H9 (cell line): Measurements from ENCODE around the gene XPR1. TPM values are rescaled to one million over a fixed set of nuclear protein-coding genes. Genes with fewer than 3 reads are reported as not detected.

ENCODE experiments used
- DNase-seq: peaks from one replicate; pipeline ENCODE4 v3.0.0-alpha.2; 2017
- H2AFZ ChIP-seq: one replicate; pipeline ENCODE4 v1.6.1; 2013; ENCODE audit warnings: mild to moderate bottlenecking, low read length, control low read depth, moderate library complexity
- H2AK5ac ChIP-seq: 2 replicates; pipeline ENCODE4 v1.6.1; 2013; ENCODE audit warnings: low read length, control low read depth, mixed read lengths; ENCODE audit not compliant: insufficient read length
- H2BK120ac ChIP-seq: one replicate; pipeline ENCODE4 v1.6.1; 2013; ENCODE audit warnings: low read depth, mild to moderate bottlenecking, low read length, control low read depth, inconsistent platforms; ENCODE audit not compliant: poor library complexity, severe bottlenecking
- H2BK12ac ChIP-seq: 2 replicates; pipeline ENCODE4 v1.6.1; 2013; ENCODE audit warnings: low read length, control low read depth, mixed read lengths, low read depth; ENCODE audit not compliant: insufficient read length
- H2BK15ac ChIP-seq: 2 replicates; pipeline ENCODE4 v1.6.1; 2013; ENCODE audit warnings: low read depth, low read length, control low read depth
- H2BK20ac ChIP-seq: one replicate; pipeline ENCODE4 v1.6.1; 2013; ENCODE audit warnings: low read depth, mild to moderate bottlenecking, low read length, control low read depth, inconsistent platforms; ENCODE audit not compliant: poor library complexity, severe bottlenecking
- H2BK5ac ChIP-seq: 2 replicates; pipeline ENCODE4 v1.6.1; 2013; ENCODE audit warnings: low read length, control low read depth, mixed read lengths; ENCODE audit not compliant: insufficient read length
- H3K14ac ChIP-seq: 2 replicates; pipeline ENCODE4 v1.6.1; 2013; ENCODE audit warnings: low read length, control low read depth; ENCODE audit not compliant: insufficient read depth
- H3K18ac ChIP-seq: 2 replicates; pipeline ENCODE4 v1.6.1; 2013; ENCODE audit warnings: low read depth, mild to moderate bottlenecking, mixed read lengths, low read length, control low read depth; ENCODE audit not compliant: insufficient read length
- H3K23ac ChIP-seq: 2 replicates; pipeline ENCODE4 v1.6.1; 2013; ENCODE audit warnings: low read length, control low read depth, mixed read lengths, low read depth; ENCODE audit not compliant: insufficient read length
- H3K23me2 ChIP-seq: 2 replicates; pipeline ENCODE4 v1.6.1; 2013; ENCODE audit warnings: low read depth, mild to moderate bottlenecking, mixed read lengths, low read length, control low read depth; ENCODE audit not compliant: insufficient read length, poor library complexity, severe bottlenecking
- H3K27ac ChIP-seq: 2 replicates; pipeline ENCODE4 v1.5.1; 2013; ENCODE audit warnings: low read length, control low read depth, mixed read lengths, low read depth; ENCODE audit not compliant: insufficient read length
- H3K27me3 ChIP-seq: 2 replicates; pipeline ENCODE4 v1.6.1; 2013; ENCODE audit warnings: low read length, control low read depth, inconsistent platforms; ENCODE audit not compliant: insufficient read depth
- H3K4ac ChIP-seq: 2 replicates; pipeline ENCODE4 v1.6.1; 2013; ENCODE audit warnings: low read depth, mild to moderate bottlenecking, control low read depth, inconsistent platforms, low read length, moderate library complexity
- H3K4me1 ChIP-seq: 2 replicates; pipeline ENCODE4 v1.6.1; 2013; ENCODE audit warnings: low read length, control low read depth, inconsistent platforms; ENCODE audit not compliant: insufficient read depth
- H3K4me2 ChIP-seq: 2 replicates; pipeline ENCODE4 v1.6.1; 2013; ENCODE audit warnings: low read length, control low read depth, mixed read lengths; ENCODE audit not compliant: insufficient read length, insufficient read depth
- H3K56ac ChIP-seq: 2 replicates; pipeline ENCODE4 v1.6.1; 2013; ENCODE audit warnings: low read depth, mild to moderate bottlenecking, mixed read lengths, low read length, control low read depth; ENCODE audit not compliant: insufficient read length
- H3K79me1 ChIP-seq: 2 replicates; pipeline ENCODE4 v1.6.1; 2013; ENCODE audit warnings: low read depth, mild to moderate bottlenecking, moderate library complexity, low read length, control low read depth, inconsistent platforms; ENCODE audit not compliant: insufficient read depth, poor library complexity, severe bottlenecking
- H3K79me2 ChIP-seq: 2 replicates; pipeline ENCODE4 v1.6.1; 2013; ENCODE audit warnings: low read length, control low read depth, inconsistent platforms; ENCODE audit not compliant: insufficient read depth
- H3K9ac ChIP-seq: 2 replicates; pipeline ENCODE4 v1.6.1; 2013; ENCODE audit warnings: low read length, control low read depth, mixed read lengths; ENCODE audit not compliant: insufficient read length; ENCODE audit errors: extremely low read depth
- H3K9me3 ChIP-seq: one replicate; pipeline ENCODE4 v1.6.1; 2013; ENCODE audit warnings: low read depth, low read length, inconsistent platforms; ENCODE audit not compliant: control insufficient read depth
- H3T11ph ChIP-seq: one replicate; pipeline ENCODE4 v1.6.1; 2013; ENCODE audit warnings: mild to moderate bottlenecking, low read length, control low read depth, inconsistent platforms
- H4K20me1 ChIP-seq: one replicate; pipeline ENCODE4 v1.6.1; 2013; ENCODE audit not compliant: control insufficient read depth, insufficient read length, insufficient read depth
- H4K5ac ChIP-seq: 2 replicates; pipeline ENCODE4 v1.6.1; 2013; ENCODE audit warnings: low read depth, mild to moderate bottlenecking, mixed read lengths, low read length, control low read depth; ENCODE audit not compliant: insufficient read length
- H4K8ac ChIP-seq: replicated peaks from 2 replicates; pipeline ENCODE4 v1.6.1; 2013; ENCODE audit warnings: low read length, control low read depth, mixed read lengths, low read depth; ENCODE audit not compliant: insufficient read length
- H4K91ac ChIP-seq: 2 replicates; pipeline ENCODE4 v1.6.1; 2013; ENCODE audit warnings: low read depth, mild to moderate bottlenecking, moderate library complexity, mixed read lengths, low read length, control low read depth; ENCODE audit not compliant: insufficient read length
- H3K27ac Mint-ChIP-seq, 3 experiments: 2 replicates in 2 of 3; 3 replicates in 1 of 3; pipeline ENCODE4 v1.8.0; 2020 to 2021; ENCODE audit warnings: mixed read lengths in 3 of 3, mild to moderate bottlenecking in 1 of 3, moderate library complexity in 1 of 3
- H3K27me3 Mint-ChIP-seq: 2 replicates; pipeline ENCODE4 v1.8.0; 2021; ENCODE audit warnings: low read depth, mild to moderate bottlenecking, moderate library complexity, mixed read lengths
- H3K36me3 Mint-ChIP-seq, 3 experiments: 2 replicates in 2 of 3; 3 replicates in 1 of 3; pipeline ENCODE4 v1.8.0; 2020 to 2021; ENCODE audit warnings: low read depth in 3 of 3, mixed read lengths in 3 of 3; ENCODE audit not compliant: insufficient read depth in 1 of 3
- H3K4me1 Mint-ChIP-seq, 2 experiments: 2 replicates each; pipeline ENCODE4 v1.8.0; 2020; ENCODE audit warnings: mixed read lengths in 2 of 2
- H3K4me3 Mint-ChIP-seq, 2 experiments: 2 replicates in 1 of 2; 3 replicates in 1 of 2; pipeline ENCODE4 v1.8.0; 2020 to 2021; ENCODE audit warnings: mild to moderate bottlenecking in 2 of 2, mixed read lengths in 2 of 2, moderate library complexity in 1 of 2
- H3K9me3 Mint-ChIP-seq, 2 experiments: 2 replicates in 1 of 2; 3 replicates in 1 of 2; pipeline ENCODE4 v1.8.0; 2020; ENCODE audit warnings: mild to moderate bottlenecking in 2 of 2, mixed read lengths in 2 of 2, moderate library complexity in 1 of 2
- WGBS: extraction: QIAGEN DNeasy Blood & Tissue Kit; methylation state at CpG from one replicate; pipeline ENCODE4 v1.1.7; 2013; ENCODE audit warnings: missing lambda C conversion rate, low lambda C conversion rate, mixed read lengths; ENCODE audit not compliant: insufficient read length; ENCODE audit errors: extremely low coverage; 5-methylcytosine and 5-hydroxymethylcytosine counted together
- total RNA-seq: library from RNA; stranded (reverse); gene quantifications from 2 replicates; pipeline ENCODE4 v1.2.1, GENCODE V29; 2021
- TF ChIP-seq, protein P1 (sequence below): fragments of 200-600 bp; sonication (generic); conservative IDR thresholded peaks from 3 replicates; pipeline ENCODE4 v1.8.0; 2021; ENCODE audit warnings: antibody characterized with exemption, mild to moderate bottlenecking

Gene XPR1
- total RNA-seq, 1 experiment from 2014 or later, result 34.1 TPM

DNA sequence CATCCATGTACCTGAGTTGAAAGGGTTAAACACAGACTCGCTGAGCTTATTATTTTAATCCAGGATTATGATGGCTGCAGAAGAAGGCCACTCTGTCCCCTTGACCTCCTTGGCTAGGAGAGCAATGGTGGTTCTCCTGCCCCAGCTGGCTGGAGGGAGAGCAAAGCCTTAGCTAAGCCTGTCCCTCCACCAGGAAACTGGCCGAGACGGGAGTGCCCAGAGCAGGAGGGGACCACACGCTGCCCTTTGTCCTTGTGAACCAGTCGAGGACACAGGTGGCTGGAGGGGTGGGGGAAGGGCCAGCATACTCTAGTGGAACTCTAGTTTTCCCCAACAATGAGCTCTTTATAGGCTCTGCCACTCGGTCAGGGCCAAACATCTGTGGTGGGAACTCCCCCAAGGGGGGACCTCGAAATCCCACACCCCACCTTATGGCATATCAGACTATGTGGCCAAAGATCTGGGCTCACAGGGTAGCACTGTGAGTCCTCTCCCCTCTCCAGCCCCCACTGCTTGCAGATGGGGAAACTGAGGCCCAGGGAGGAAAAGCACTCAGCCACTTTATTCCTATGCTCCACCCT, 293.7 kb downstream of the XPR1 start:
- Histone ChIP-seq H3K79me1 (no peaks in the 10 kb centered on the region), H3K56ac (no peak overlapping the region), H3K18ac (peak overlapping the region; percentile 11), H2AFZ (no peak overlapping the region), H3K23me2 (peaks cover 6% of the 10 kb centered on the region), H2BK20ac (no peak overlapping the region), H4K8ac (no peak overlapping the region), H2BK12ac (no peak overlapping the region), H3T11ph (no peak overlapping the region), H2BK120ac (no peak overlapping the region), H4K5ac (no peak overlapping the region), H3K23ac (no peak overlapping the region), H3K9ac (no peak overlapping the region), H3K14ac (no peak overlapping the region), H4K20me1 (no peaks in the 10 kb centered on the region), H4K91ac (no peak overlapping the region), H2AK5ac (no peak overlapping the region), H3K27ac (no peak overlapping the region), H3K9me3 (no peaks in the 10 kb centered on the region), H3K4ac (no peak overlapping the region), H2BK15ac (no peak overlapping the region), H3K4me1 (peaks cover 27% of the 10 kb centered on the region; the same call in 1 of the 2 replicates), H2BK5ac (no peak overlapping the region), H3K79me2 (no peaks in the 10 kb centered on the region), H3K27me3 (no peaks in the 10 kb centered on the region), H3K4me2 (peak overlapping the region; percentile 16)
- H3K4me1 Mint-ChIP-seq, result peaks cover 66 to 74% of the 10 kb centered on the region in 2 experiments
- peaks cover 2% of the 10 kb centered on the region; the same call in 1 of the 2 replicates for H3K27me3 Mint-ChIP-seq
- H3K36me3 Mint-ChIP-seq, result peaks cover 0 to 6% (median 0%) of the 10 kb centered on the region in 3 experiments; a peak in 1 of 7 replicates
- TF ChIP-seq, protein P1, sequence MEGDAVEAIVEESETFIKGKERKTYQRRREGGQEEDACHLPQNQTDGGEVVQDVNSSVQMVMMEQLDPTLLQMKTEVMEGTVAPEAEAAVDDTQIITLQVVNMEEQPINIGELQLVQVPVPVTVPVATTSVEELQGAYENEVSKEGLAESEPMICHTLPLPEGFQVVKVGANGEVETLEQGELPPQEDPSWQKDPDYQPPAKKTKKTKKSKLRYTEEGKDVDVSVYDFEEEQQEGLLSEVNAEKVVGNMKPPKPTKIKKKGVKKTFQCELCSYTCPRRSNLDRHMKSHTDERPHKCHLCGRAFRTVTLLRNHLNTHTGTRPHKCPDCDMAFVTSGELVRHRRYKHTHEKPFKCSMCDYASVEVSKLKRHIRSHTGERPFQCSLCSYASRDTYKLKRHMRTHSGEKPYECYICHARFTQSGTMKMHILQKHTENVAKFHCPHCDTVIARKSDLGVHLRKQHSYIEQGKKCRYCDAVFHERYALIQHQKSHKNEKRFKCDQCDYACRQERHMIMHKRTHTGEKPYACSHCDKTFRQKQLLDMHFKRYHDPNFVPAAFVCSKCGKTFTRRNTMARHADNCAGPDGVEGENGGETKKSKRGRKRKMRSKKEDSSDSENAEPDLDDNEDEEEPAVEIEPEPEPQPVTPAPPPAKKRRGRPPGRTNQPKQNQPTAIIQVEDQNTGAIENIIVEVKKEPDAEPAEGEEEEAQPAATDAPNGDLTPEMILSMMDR, result no peak
- peak; percentile 62 for DNase-seq
- WGBS, result no CpG with 5 or more reads among the region's 7 CpGs
- no peak overlapping the region for H3K4me3 Mint-ChIP-seq
- peak overlapping the region in 1 of 3 experiments; percentile 86; a peak in 1 of 7 replicates for H3K27ac Mint-ChIP-seq
- no peaks in the 10 kb centered on the region for H3K9me3 Mint-ChIP-seq
